ENCODE data around the gene LRFN4. TPM values are rescaled to one million over a fixed set of nuclear protein-coding genes. Genes with fewer than 3 reads are reported as not detected.

LRFN4 gene
- total RNA-seq, 1 experiment from 2014 or later = 56.7 TPM

DNA sequence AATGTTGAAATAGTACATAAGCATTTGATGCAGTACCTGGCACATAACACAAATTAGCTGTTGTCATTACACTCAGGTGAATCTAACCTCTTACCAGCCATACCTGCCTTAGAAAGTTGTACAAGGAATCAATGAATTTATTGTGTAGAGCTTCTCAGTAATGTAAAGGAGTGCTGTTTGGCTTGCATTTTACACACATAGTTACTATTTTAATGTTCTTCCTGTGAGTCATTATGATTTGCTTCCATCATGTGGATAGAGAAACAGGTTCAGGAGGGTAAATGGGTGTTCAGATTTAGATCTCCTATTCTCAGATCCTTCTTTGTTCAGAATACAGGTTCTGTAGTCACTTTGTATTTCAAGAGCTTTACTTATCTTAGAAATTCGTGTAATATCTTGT is 41.2 kb upstream of the LRFN4 start:
- ATAC-seq = no peak; the same call in 1 of the 2 replicates
- CTCF ChIA-PET = no interaction called here
- POLR2A ChIA-PET = no interaction called here
- Histone ChIP-seq H3K27ac (ENCODE audit: low read length) (no peak overlapping the region), H3K4me3 (ENCODE audit: low read depth in 2 of 2, low read length in 2 of 2) (no peak overlapping the region), H3K4me1 (ENCODE audit: control insufficient read depth, insufficient read depth, low read length) (no peaks in the 10 kb centered on the region), H3K36me3 (ENCODE audit: control insufficient read depth, insufficient read depth, low read length) (no peaks in the 10 kb centered on the region), H3K9me3 (ENCODE audit: control insufficient read depth, insufficient read depth, low read depth, low read length) (no peaks in the 10 kb centered on the region), H3K27me3 (ENCODE audit: control insufficient read depth, insufficient read depth, low read length) (no peaks in the 10 kb centered on the region)
- no peak for TF ChIP-seq POLR2AphosphoS5 (IDR thresholded peaks at IDR 0.05; ENCODE audit: low read depth, low read length)
- TF ChIP-seq, protein P1, sequence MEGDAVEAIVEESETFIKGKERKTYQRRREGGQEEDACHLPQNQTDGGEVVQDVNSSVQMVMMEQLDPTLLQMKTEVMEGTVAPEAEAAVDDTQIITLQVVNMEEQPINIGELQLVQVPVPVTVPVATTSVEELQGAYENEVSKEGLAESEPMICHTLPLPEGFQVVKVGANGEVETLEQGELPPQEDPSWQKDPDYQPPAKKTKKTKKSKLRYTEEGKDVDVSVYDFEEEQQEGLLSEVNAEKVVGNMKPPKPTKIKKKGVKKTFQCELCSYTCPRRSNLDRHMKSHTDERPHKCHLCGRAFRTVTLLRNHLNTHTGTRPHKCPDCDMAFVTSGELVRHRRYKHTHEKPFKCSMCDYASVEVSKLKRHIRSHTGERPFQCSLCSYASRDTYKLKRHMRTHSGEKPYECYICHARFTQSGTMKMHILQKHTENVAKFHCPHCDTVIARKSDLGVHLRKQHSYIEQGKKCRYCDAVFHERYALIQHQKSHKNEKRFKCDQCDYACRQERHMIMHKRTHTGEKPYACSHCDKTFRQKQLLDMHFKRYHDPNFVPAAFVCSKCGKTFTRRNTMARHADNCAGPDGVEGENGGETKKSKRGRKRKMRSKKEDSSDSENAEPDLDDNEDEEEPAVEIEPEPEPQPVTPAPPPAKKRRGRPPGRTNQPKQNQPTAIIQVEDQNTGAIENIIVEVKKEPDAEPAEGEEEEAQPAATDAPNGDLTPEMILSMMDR (IDR thresholded peaks at IDR 0.05) = no peak
- TF ChIP-seq TCF7L2 (IDR thresholded peaks at IDR 0.05; ENCODE audit: low read depth, low read length) = no peak
- TF ChIP-seq, protein P2, sequence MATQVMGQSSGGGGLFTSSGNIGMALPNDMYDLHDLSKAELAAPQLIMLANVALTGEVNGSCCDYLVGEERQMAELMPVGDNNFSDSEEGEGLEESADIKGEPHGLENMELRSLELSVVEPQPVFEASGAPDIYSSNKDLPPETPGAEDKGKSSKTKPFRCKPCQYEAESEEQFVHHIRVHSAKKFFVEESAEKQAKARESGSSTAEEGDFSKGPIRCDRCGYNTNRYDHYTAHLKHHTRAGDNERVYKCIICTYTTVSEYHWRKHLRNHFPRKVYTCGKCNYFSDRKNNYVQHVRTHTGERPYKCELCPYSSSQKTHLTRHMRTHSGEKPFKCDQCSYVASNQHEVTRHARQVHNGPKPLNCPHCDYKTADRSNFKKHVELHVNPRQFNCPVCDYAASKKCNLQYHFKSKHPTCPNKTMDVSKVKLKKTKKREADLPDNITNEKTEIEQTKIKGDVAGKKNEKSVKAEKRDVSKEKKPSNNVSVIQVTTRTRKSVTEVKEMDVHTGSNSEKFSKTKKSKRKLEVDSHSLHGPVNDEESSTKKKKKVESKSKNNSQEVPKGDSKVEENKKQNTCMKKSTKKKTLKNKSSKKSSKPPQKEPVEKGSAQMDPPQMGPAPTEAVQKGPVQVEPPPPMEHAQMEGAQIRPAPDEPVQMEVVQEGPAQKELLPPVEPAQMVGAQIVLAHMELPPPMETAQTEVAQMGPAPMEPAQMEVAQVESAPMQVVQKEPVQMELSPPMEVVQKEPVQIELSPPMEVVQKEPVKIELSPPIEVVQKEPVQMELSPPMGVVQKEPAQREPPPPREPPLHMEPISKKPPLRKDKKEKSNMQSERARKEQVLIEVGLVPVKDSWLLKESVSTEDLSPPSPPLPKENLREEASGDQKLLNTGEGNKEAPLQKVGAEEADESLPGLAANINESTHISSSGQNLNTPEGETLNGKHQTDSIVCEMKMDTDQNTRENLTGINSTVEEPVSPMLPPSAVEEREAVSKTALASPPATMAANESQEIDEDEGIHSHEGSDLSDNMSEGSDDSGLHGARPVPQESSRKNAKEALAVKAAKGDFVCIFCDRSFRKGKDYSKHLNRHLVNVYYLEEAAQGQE (IDR thresholded peaks at IDR 0.05; ENCODE audit: insufficient read depth in 1 of 2, low read depth in 2 of 2, low read length in 1 of 2) = no peak
- in situ Hi-C loops (cut with HindIII; ENCODE audit: low pct_unique_long_range_greater_than_20kb, low sequenced_read_pairs) (no loop called here), intact Hi-C loops (cut with micrococcal nuclease; ENCODE audit: unreplicated experiment) (no loop called here)
- BruUV-seq (replicated peaks) = no TSS peak
- peak; percentile 10 for DNase-seq (ENCODE audit: low read depth, low spot score)

DNA sequence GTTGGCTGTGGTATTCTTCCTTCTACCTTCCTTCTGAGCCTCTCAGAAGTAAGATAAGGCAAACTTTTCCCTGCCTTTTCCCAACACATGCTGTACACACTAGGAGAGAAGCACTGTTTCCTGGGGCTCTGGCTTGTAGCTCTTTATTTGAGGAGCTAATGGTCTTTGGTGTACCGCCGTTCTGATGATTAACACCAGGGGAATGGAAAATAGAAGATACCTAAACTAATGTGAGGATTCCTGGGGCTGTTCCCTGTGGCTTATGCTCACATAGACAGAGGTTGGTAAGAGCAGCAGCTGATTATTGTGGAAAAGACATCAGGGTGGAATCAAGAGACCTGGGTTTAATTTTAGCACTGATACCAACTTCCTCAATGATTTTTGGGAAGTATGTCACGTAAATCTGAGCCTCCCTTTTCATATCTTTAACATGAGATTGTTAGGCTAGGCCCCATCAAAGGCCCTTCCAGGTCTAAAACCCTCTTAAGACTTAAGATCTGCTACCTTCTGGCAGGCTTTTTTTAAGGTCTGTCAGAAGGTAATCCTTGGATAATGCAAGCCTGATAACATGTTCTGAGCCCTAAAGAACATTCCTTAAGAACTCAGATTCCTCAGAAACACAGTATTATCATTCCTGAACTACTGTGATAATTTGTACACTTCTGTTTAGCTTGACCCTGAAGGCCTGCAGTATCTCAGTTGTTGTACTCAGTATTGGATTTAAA is 38.5 kb upstream of the LRFN4 start:
- Histone ChIP-seq H3K4me3 (ENCODE audit: low read depth in 2 of 2, low read length in 2 of 2) (no peak overlapping the region), H3K27me3 (ENCODE audit: control insufficient read depth, insufficient read depth, low read length) (no peaks in the 10 kb centered on the region), H3K4me1 (ENCODE audit: control insufficient read depth, insufficient read depth, low read length) (no peaks in the 10 kb centered on the region), H3K36me3 (ENCODE audit: control insufficient read depth, insufficient read depth, low read length) (no peaks in the 10 kb centered on the region), H3K9me3 (ENCODE audit: control insufficient read depth, insufficient read depth, low read depth, low read length) (no peaks in the 10 kb centered on the region), H3K27ac (ENCODE audit: low read length) (no peak overlapping the region)
- in situ Hi-C loops (cut with HindIII; ENCODE audit: low pct_unique_long_range_greater_than_20kb, low sequenced_read_pairs) = no loop called here
- ATAC-seq (no peak), DNase-seq (ENCODE audit: low read depth, low spot score) (no peak)
- no TSS peak for BruUV-seq (replicated peaks)
- TF ChIP-seq, protein P2 (IDR thresholded peaks at IDR 0.05; ENCODE audit: insufficient read depth in 1 of 2, low read depth in 2 of 2, low read length in 1 of 2) = no peak
- TF ChIP-seq SIN3A (IDR thresholded peaks at IDR 0.05; ENCODE audit: borderline replicate concordance, insufficient read depth, low read depth, low read length) = no peak
- TF ChIP-seq, protein P1 (IDR thresholded peaks at IDR 0.05) = no peak
- TF ChIP-seq POLR2AphosphoS5 (IDR thresholded peaks at IDR 0.05; ENCODE audit: low read depth, low read length) = no peak
- no peak for TF ChIP-seq TCF7L2 (IDR thresholded peaks at IDR 0.05; ENCODE audit: low read depth, low read length)
- CTCF ChIA-PET = no interaction called here
- POLR2A ChIA-PET = no interaction called here
- intact Hi-C loops (cut with micrococcal nuclease; ENCODE audit: unreplicated experiment) = no loop called here
